SK-N-SH (cell line): ENCODE results near the gene EPM2A.

ENCODE experiments used
- CTCF ChIP-seq: fragments of 200-600 bp; sonication (generic); IDR thresholded peaks from 2 replicates; pipeline ENCODE4 v1.6.1; 2017; ENCODE audit warnings: antibody characterized with exemption, mild to moderate bottlenecking, moderate library complexity
- EZH2phosphoT487 ChIP-seq: fragments of 200-600 bp; sonication (generic); IDR thresholded peaks from 2 replicates; pipeline ENCODE4 v1.6.1; 2017; ENCODE audit warnings: low read depth, mixed run types, mild to moderate bottlenecking, antibody characterized with exemption, moderate library complexity, borderline replicate concordance
- GATA2 ChIP-seq: sonication (generic); formaldehyde crosslinking; IDR thresholded peaks from 2 replicates; pipeline ENCODE4 v1.5.0; 2020; ENCODE audit warnings: mild to moderate bottlenecking, missing genetic modification reagents
- POLR2AphosphoS5 ChIP-seq: IDR thresholded peaks from 2 replicates; pipeline ENCODE4 v1.6.1; 2012; ENCODE audit warnings: low read depth, low read length
- SIN3A ChIP-seq: IDR thresholded peaks from 2 replicates; pipeline ENCODE4 v1.6.1; 2012; ENCODE audit warnings: low read depth, mild to moderate bottlenecking, low read length, moderate library complexity, borderline replicate concordance
- SMC3 ChIP-seq: IDR thresholded peaks from 2 replicates; pipeline ENCODE4 v1.6.1; 2012; ENCODE audit warnings: low read depth, low read length, improper control_type of control experiment
- TEAD4 ChIP-seq: IDR thresholded peaks from 2 replicates; pipeline ENCODE4 v1.4.0; 2012; ENCODE audit warnings: mild to moderate bottlenecking, borderline replicate concordance; ENCODE audit not compliant: insufficient read depth
- YY1 ChIP-seq: IDR thresholded peaks from 2 replicates; pipeline ENCODE4 v1.4.0; 2012; ENCODE audit warnings: low read depth, mild to moderate bottlenecking
- ZBTB33 ChIP-seq: IDR thresholded peaks from 2 replicates; pipeline ENCODE4 v1.4.0; 2012; ENCODE audit warnings: low read depth, borderline replicate concordance
- TF ChIP-seq, protein P1 (sequence below): fragments of 150-350 bp; IDR thresholded peaks from 2 replicates; pipeline ENCODE4 v1.6.1; 2017; ENCODE audit warnings: antibody characterized with exemption, low read length, low read depth, borderline replicate concordance

DNA sequence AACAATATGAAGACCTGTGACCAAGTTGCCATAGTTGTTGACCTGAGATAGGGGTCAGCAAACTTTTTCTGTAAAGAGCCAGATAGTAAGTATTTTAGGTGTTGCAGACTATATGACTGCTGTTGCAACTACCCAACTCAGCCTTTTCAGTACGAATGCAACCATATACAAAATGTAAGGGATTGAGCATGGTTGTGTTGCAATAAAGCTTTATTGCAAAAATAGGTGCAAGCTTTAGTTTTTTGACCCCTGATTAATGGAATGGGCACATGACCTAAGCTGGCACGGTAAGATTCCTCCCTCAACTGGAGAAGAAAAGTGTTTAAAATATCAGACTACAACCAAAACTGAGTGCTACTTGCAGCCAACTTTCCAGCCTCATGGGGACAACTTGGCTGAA, 17.3 kb upstream of the EPM2A start:
- TF ChIP-seq CTCF (no peak), ZBTB33 (no peak), TEAD4 (no peak), SMC3 (no peak), EZH2phosphoT487 (no peak), POLR2AphosphoS5 (no peak), YY1 (no peak), SIN3A (no peak), GATA2 (CRISPR knock-in tag) (no peak)
- TF ChIP-seq, protein P1, sequence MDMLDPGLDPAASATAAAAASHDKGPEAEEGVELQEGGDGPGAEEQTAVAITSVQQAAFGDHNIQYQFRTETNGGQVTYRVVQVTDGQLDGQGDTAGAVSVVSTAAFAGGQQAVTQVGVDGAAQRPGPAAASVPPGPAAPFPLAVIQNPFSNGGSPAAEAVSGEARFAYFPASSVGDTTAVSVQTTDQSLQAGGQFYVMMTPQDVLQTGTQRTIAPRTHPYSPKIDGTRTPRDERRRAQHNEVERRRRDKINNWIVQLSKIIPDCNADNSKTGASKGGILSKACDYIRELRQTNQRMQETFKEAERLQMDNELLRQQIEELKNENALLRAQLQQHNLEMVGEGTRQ: no peak
